ENCODE data around the gene SMAD5.

The SMAD5 gene

DNA sequence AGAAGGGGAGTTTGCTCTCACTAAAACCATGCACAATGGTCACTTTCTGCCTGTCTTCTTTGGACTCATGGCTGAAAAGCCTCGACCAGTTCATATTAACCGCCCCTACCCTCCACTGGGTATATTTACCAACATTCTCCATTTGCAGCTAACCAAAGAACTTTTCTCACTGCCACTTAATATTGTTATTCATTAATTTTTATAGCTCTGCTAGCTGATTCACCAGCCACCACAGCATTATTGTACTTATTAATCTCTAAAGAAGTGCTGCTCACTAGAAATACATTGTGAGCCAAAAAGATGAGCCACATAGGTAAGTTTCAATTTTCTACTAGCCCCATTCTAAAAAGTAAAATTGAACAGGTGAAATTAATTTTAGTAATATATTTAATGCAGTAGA is 93.8 kb downstream of the SMAD5 start:
- DNase-seq, result no peak

DNA sequence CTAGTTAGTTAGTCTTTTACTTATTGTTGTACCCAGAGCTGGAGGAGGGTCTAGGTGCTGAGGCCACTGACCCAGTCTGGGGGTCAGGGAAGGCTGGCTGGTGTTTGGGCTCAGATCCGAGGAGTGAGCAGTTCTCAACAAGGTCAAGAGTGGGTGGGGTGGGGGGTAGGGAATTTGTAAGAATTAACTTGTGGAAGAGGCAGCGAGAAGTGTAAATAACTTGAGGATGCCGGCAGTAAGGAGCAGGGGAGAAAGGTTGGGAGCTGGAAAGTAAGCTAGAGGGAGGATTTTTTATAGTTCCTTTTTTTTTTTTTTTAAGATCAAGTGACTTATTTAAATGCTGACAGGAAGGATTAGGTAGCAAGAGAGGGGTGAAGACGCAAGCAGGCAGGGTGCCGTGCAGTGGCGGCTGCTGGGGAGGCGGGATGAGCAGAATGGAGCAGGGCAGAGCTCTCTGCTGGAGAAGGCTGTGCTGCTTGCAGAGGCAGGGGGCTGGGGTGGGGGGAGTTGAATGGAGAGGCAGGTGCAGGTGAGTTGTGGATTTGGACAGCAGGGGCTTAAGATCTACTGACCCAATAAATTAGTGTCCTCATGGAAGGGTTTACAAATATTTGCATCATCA is 95.6 kb downstream of the SMAD5 start:
- no peak for DNase-seq

DNA sequence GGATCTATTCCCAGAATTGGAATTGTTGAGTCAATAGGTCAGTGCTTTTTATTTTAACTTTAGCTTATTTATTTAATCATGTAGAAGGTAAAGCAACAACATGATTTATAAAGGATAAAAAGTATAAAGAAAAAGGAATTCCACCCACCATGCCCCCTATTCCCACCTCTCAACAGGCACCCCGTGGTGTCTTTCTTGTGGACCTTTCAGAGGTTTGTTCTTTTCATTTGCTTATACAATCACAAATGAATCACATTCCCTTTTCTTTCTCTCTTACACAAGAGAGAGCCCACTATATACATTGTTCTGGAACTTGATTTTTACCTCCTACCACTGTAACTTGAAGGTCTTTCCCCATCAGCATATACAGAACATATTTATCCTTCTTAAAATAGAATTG is 97.5 kb downstream of the SMAD5 start:
- DNase-seq, result no peak

DNA sequence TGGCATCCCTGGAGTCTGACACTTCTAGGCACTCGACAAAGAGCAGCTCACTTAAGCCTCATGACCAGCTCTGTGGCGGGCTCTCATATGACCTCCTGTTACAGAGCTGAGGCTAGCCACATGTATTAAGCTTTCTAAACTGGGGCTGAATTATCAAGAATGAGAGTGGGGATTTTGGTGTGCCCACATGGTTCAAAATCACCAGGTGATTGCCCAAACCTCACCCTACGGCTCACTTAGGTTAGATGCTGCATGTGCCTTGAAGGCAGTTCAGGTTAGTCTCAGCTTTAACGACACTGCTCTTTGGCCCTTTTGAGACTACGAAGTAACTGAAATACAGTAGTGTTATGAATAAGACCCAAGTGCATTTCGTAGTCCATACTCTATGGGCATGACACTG is 99.7 kb downstream of the SMAD5 start:
- DNase-seq, result no peak

All from T-helper 9 cell (primary cell).